CMK (cell line): ENCODE measurements around the gene JUNB.
A peak's percentile ranks its signal among the peaks of the same experiment; 100 is the strongest.

Experiments
- DNase-seq: peaks from one replicate; pipeline ENCODE4 v3.0.0-alpha.2; 2010; ENCODE audit warnings: low read depth

Gene JUNB

GRCh38 chr19:12791345-12792050 lies at the start of gene JUNB:
Gene JUNB, plus strand, starts transcription at chr19:12791486. Its CDS starts 286 bp downstream, at chr19:12791772.
- DNase-seq, result peak; percentile 88

- no peak for DNase-seq
These were observed 46.0 kb upstream of the JUNB start for GRCh38 chr19:12745166-12745897.

GRCh38 chr19:12748489-12748888 lies 42.8 kb upstream of the JUNB start:
- DNase-seq, result no peak

GRCh38 chr19:12749938-12750521 lies 41.3 kb upstream of the JUNB start:
- DNase-seq, result no peak

GRCh38 chr19:12750851-12751250 lies 40.4 kb upstream of the JUNB start:
- no peak for DNase-seq

GRCh38 chr19:12751635-12752034 lies 39.7 kb upstream of the JUNB start, which contains the start of gene BEST2:
Gene BEST2, plus strand, starts transcription at chr19:12751791. Its CDS starts 802 bp downstream, at chr19:12752593.
- no peak for DNase-seq

GRCh38 chr19:12752056-12752781 lies 39.1 kb upstream of the JUNB start:
- no peak for DNase-seq

GRCh38 chr19:12754465-12755196 lies 36.7 kb upstream of the JUNB start:
- no peak for DNase-seq

- no peak for DNase-seq
These were observed 35.0 kb upstream of the JUNB start for GRCh38 chr19:12756150-12756883.

- DNase-seq, result no peak
These were observed 33.6 kb upstream of the JUNB start for GRCh38 chr19:12757544-12758274.

- DNase-seq, result no peak
These were observed 31.6 kb upstream of the JUNB start for GRCh38 chr19:12759686-12760085.

GRCh38 chr19:12763100-12763499 lies 28.2 kb upstream of the JUNB start:
- no peak for DNase-seq

GRCh38 chr19:12764698-12765097 lies 26.6 kb upstream of the JUNB start:
- no peak for DNase-seq

- no peak for DNase-seq
These were observed 25.2 kb upstream of the JUNB start for GRCh38 chr19:12766051-12766521.

- no peak for DNase-seq
These were observed 24.1 kb upstream of the JUNB start for GRCh38 chr19:12767150-12767549.

GRCh38 chr19:12767666-12768065 lies 23.6 kb upstream of the JUNB start:
- no peak for DNase-seq

- no peak for DNase-seq
These were observed 21.6 kb upstream of the JUNB start for GRCh38 chr19:12769689-12770088.

GRCh38 chr19:12770922-12771321 lies 20.4 kb upstream of the JUNB start:
- no peak for DNase-seq

- no peak for DNase-seq
These were observed 19.0 kb upstream of the JUNB start for GRCh38 chr19:12772323-12772722.

GRCh38 chr19:12773571-12773970 lies 17.7 kb upstream of the JUNB start:
- no peak for DNase-seq
